ENCODE data around the gene PFKL.
A peak's percentile ranks its signal among the peaks of the same experiment; 100 is the strongest.
"Not testable (repeated sequence)": the region's sequence is repeated elsewhere in the genome, so short reads cannot be mapped to it uniquely, and the experiment has no call there.

PFKL gene

GRCh38 chr21:44353191-44353970, 53.5 kb downstream of the PFKL start, which contains the start of gene TRPM2:
Gene TRPM2 (plus strand): TSS chr21:44353621. CDS start chr21:44353701, 80 bp downstream.
- Histone ChIP-seq H3K4me3 (peak within 1 kb of the TSS in 6 of 7 experiments; percentile 9 to 22 (median 12)), H3K27ac (peak within 1 kb of the TSS in 15 of 21 experiments; percentile 7 to 83 (median 41))

- Histone ChIP-seq H3K4me3 (peak overlapping the region in 6 of 7 experiments; percentile 9 to 22 (median 12)), H3K27ac (peak overlapping the region in 11 of 21 experiments; percentile 11 to 83 (median 64))
Measured at GRCh38 chr21:44354001-44354405, 54.1 kb downstream of the PFKL start.

GRCh38 chr21:44354775-44355771, 55.2 kb downstream of the PFKL start:
- peak overlapping the region in 5 of 21 experiments; percentile 7 to 79 (median 56) for H3K27ac ChIP-seq
- H3K4me3 ChIP-seq: no peak overlapping the region

- Histone ChIP-seq H3K27ac (no peak overlapping the region), H3K4me3 (no peak overlapping the region)
Measured at GRCh38 chr21:44356160-44356559, 56.3 kb downstream of the PFKL start.

- no peak overlapping the region for H3K27ac ChIP-seq
- no peak overlapping the region for H3K4me3 ChIP-seq
Measured at GRCh38 chr21:44356636-44357035, 56.8 kb downstream of the PFKL start.

- no peak overlapping the region for H3K4me3 ChIP-seq
- no peak overlapping the region for H3K27ac ChIP-seq
Measured at GRCh38 chr21:44357064-44357837, 57.4 kb downstream of the PFKL start.

GRCh38 chr21:44359396-44359795, 59.5 kb downstream of the PFKL start:
- H3K4me3 ChIP-seq: no peak overlapping the region
- H3K27ac ChIP-seq: no peak overlapping the region

- Histone ChIP-seq H3K4me3 (no peak overlapping the region), H3K27ac (no peak overlapping the region)
Measured at GRCh38 chr21:44360159-44360558, 60.3 kb downstream of the PFKL start.

GRCh38 chr21:44361903-44362302, 62.0 kb downstream of the PFKL start:
- H3K27ac ChIP-seq, H3K4me3 ChIP-seq: not testable (repeated sequence)

- H3K4me3 ChIP-seq: no peak overlapping the region
- H3K27ac ChIP-seq: no peak overlapping the region
Measured at GRCh38 chr21:44363278-44363677, 63.4 kb downstream of the PFKL start.

- Histone ChIP-seq H3K27ac (no peak overlapping the region), H3K4me3 (no peak overlapping the region)
Measured at GRCh38 chr21:44364151-44365053, 64.5 kb downstream of the PFKL start.

- Histone ChIP-seq H3K27ac (no peak overlapping the region), H3K4me3 (no peak overlapping the region)
Measured at GRCh38 chr21:44365251-44365966, 65.6 kb downstream of the PFKL start.

- no peak overlapping the region for H3K27ac ChIP-seq
- no peak overlapping the region for H3K4me3 ChIP-seq
Measured at GRCh38 chr21:44365967-44366585, 66.2 kb downstream of the PFKL start.

- H3K27ac ChIP-seq: no peak overlapping the region
- H3K4me3 ChIP-seq: no peak overlapping the region
Measured at GRCh38 chr21:44366586-44367211, 66.8 kb downstream of the PFKL start.

GRCh38 chr21:44368711-44369446, 69.0 kb downstream of the PFKL start:
- no peak overlapping the region for H3K27ac ChIP-seq

GRCh38 chr21:44370027-44370735, 70.3 kb downstream of the PFKL start:
- Histone ChIP-seq H3K27ac (no peak overlapping the region), H3K4me3 (no peak overlapping the region)

More at GRCh38 chr21:44368711-44369446, 69.0 kb downstream of the PFKL start:
- no peak overlapping the region for H3K4me3 ChIP-seq

Data from skin epidermis (tissue), 12 donors.